Testis (tissue), 2 donors: Measurements from ENCODE around the gene SMG5.

Source experiments
- POLR2A ChIP-seq: fragments of 450-650 bp; IDR thresholded peaks from one replicate; pipeline ENCODE4 v1.6.1; 2017; ENCODE audit warnings: antibody characterized with exemption, mild to moderate bottlenecking, moderate library complexity
- TF ChIP-seq, protein P1 (sequence below), 3 experiments: fragments of 450-650 bp in 2 of 3; fragments of 200-600 bp in 1 of 3; sonication (generic) in 1 of 3; IDR thresholded peaks; one replicate each; pipeline ENCODE4 v1.5.1; 2016 to 2019; ENCODE audit warnings: antibody characterized with exemption in 3 of 3, mild to moderate bottlenecking in 2 of 3, moderate library complexity in 1 of 3

DNA sequence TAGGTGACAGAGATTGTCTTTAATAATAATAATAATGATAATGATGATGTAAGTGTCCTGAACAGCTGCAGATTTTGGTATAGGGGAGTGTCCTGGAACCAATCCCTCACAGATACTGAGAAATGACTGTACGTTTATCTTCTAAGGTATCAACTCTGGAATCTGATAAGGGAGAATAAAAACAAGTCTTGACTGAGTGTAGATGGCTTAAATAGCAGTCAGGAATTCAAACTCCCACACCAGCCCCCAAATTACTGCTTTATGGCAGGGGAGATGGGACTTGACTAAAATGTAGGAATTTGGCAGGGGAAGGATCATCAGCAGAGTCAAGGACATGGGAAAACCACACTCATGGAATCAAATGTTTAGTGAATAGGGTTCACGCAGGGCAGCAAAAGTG lies 22.6 kb upstream of the SMG5 start:
- TF ChIP-seq, protein P1, sequence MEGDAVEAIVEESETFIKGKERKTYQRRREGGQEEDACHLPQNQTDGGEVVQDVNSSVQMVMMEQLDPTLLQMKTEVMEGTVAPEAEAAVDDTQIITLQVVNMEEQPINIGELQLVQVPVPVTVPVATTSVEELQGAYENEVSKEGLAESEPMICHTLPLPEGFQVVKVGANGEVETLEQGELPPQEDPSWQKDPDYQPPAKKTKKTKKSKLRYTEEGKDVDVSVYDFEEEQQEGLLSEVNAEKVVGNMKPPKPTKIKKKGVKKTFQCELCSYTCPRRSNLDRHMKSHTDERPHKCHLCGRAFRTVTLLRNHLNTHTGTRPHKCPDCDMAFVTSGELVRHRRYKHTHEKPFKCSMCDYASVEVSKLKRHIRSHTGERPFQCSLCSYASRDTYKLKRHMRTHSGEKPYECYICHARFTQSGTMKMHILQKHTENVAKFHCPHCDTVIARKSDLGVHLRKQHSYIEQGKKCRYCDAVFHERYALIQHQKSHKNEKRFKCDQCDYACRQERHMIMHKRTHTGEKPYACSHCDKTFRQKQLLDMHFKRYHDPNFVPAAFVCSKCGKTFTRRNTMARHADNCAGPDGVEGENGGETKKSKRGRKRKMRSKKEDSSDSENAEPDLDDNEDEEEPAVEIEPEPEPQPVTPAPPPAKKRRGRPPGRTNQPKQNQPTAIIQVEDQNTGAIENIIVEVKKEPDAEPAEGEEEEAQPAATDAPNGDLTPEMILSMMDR (IDR thresholded peaks at IDR 0.05): no peak
- TF ChIP-seq POLR2A: no peak
